ENCODE results near the gene ZKSCAN3. TPM values are rescaled to one million over a fixed set of nuclear protein-coding genes. Genes with fewer than 3 reads are reported as not detected.
"Not testable (repeated sequence)": the region's sequence is repeated elsewhere in the genome, so short reads cannot be mapped to it uniquely, and the experiment has no call there.

ZKSCAN3 gene
- polyA plus RNA-seq, 1 donor from 2014 or later: 14.9 TPM

- Histone ChIP-seq H4K20me1 (ENCODE audit: insufficient read depth) (no peaks in the 10 kb centered on the region), H2AFZ (ENCODE audit: low read depth, low read length) (no peak overlapping the region), H3F3A (ENCODE audit: insufficient read depth, low read length, poor library complexity, severe bottlenecking) (no peaks in the 10 kb centered on the region), H3K79me2 (replicated peaks; ENCODE audit: insufficient read depth, low read length) (peaks cover 25% of the 10 kb centered on the region), H3K9me3 (ENCODE audit: low read length) (no peaks in the 10 kb centered on the region), H3K27ac (ENCODE audit: low read length) (no peak overlapping the region), H3K4me3 (ENCODE audit: low read length) (no peak overlapping the region), H3K27me3 (ENCODE audit: insufficient read depth, low read depth, low read length) (no peaks in the 10 kb centered on the region), H3K9me2 (ENCODE audit: insufficient read depth, low read length) (no peaks in the 10 kb centered on the region), H3K9ac (ENCODE audit: low read length) (no peak overlapping the region), H3K36me3 (ENCODE audit: insufficient read depth, low read length) (no peaks in the 10 kb centered on the region), H3K4me2 (ENCODE audit: low read length) (no peak overlapping the region)
- TF ChIP-seq POLR2AphosphoS5 (IDR thresholded peaks at IDR 0.05): no peak
- TF ChIP-seq SMC3 (conservative IDR thresholded peaks at IDR 0.05; ENCODE audit: poor library complexity): no peak
- no peak for TF ChIP-seq EP300 (conservative IDR thresholded peaks at IDR 0.05; ENCODE audit: poor library complexity, severe bottlenecking)
- TF ChIP-seq EZH2 (IDR thresholded peaks at IDR 0.05; ENCODE audit: borderline replicate concordance, insufficient read depth, low read length, poor library complexity, severe bottlenecking): no peak
- TF ChIP-seq REST (IDR thresholded peaks at IDR 0.05; ENCODE audit: borderline replicate concordance): no peak
- no peak for TF ChIP-seq MXI1 (conservative IDR thresholded peaks at IDR 0.05; ENCODE audit: poor library complexity, severe bottlenecking)
- no peak for TF ChIP-seq TAF1 (IDR thresholded peaks at IDR 0.05; ENCODE audit: low read depth)
- TF ChIP-seq, protein P1, sequence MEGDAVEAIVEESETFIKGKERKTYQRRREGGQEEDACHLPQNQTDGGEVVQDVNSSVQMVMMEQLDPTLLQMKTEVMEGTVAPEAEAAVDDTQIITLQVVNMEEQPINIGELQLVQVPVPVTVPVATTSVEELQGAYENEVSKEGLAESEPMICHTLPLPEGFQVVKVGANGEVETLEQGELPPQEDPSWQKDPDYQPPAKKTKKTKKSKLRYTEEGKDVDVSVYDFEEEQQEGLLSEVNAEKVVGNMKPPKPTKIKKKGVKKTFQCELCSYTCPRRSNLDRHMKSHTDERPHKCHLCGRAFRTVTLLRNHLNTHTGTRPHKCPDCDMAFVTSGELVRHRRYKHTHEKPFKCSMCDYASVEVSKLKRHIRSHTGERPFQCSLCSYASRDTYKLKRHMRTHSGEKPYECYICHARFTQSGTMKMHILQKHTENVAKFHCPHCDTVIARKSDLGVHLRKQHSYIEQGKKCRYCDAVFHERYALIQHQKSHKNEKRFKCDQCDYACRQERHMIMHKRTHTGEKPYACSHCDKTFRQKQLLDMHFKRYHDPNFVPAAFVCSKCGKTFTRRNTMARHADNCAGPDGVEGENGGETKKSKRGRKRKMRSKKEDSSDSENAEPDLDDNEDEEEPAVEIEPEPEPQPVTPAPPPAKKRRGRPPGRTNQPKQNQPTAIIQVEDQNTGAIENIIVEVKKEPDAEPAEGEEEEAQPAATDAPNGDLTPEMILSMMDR (IDR thresholded peaks at IDR 0.05; ENCODE audit: poor library complexity, severe bottlenecking): no peak
- no peak for TF ChIP-seq RAD21 (conservative IDR thresholded peaks at IDR 0.05)
Measured at GRCh38 chr6:28402197-28402596, 52.5 kb downstream of the ZKSCAN3 start.

- H3K27me3 ChIP-seq (ENCODE audit: insufficient read depth, low read depth, low read length); H3K4me2 ChIP-seq (ENCODE audit: low read length); H3K9me3 ChIP-seq (ENCODE audit: low read length); H2AFZ ChIP-seq (ENCODE audit: low read depth, low read length); H4K20me1 ChIP-seq (ENCODE audit: insufficient read depth); H3K36me3 ChIP-seq (ENCODE audit: insufficient read depth, low read length); H3K9ac ChIP-seq (ENCODE audit: low read length); H3K9me2 ChIP-seq (ENCODE audit: insufficient read depth, low read length); H3K4me3 ChIP-seq (ENCODE audit: low read length); H3K27ac ChIP-seq (ENCODE audit: low read length); H3F3A ChIP-seq (ENCODE audit: insufficient read depth, low read length, poor library complexity, severe bottlenecking): not testable (repeated sequence)
- peaks cover 10% of the 10 kb centered on the region for H3K79me2 ChIP-seq (replicated peaks; ENCODE audit: insufficient read depth, low read length)
Measured at GRCh38 chr6:28403923-28404322, 54.2 kb downstream of the ZKSCAN3 start.

- H2AFZ ChIP-seq (ENCODE audit: low read depth, low read length): no peak overlapping the region
- H4K20me1 ChIP-seq (ENCODE audit: insufficient read depth): no peaks in the 10 kb centered on the region
- TF ChIP-seq RAD21 (conservative IDR thresholded peaks at IDR 0.05) (no peak), SMC3 (conservative IDR thresholded peaks at IDR 0.05; ENCODE audit: poor library complexity) (no peak)
- no peaks in the 10 kb centered on the region for H3K79me2 ChIP-seq (replicated peaks; ENCODE audit: insufficient read depth, low read length)
- no peaks in the 10 kb centered on the region for H3K36me3 ChIP-seq (ENCODE audit: insufficient read depth, low read length)
- no peaks in the 10 kb centered on the region for H3F3A ChIP-seq (ENCODE audit: insufficient read depth, low read length, poor library complexity, severe bottlenecking)
- no peaks in the 10 kb centered on the region for H3K9me2 ChIP-seq (ENCODE audit: insufficient read depth, low read length)
- no peaks in the 10 kb centered on the region for H3K9me3 ChIP-seq (ENCODE audit: low read length)
- no peak overlapping the region for H3K4me2 ChIP-seq (ENCODE audit: low read length)
- H3K4me3 ChIP-seq (ENCODE audit: low read length): no peak overlapping the region
- H3K9ac ChIP-seq (ENCODE audit: low read length): no peak overlapping the region
- no peak overlapping the region for H3K27ac ChIP-seq (ENCODE audit: low read length)
- H3K27me3 ChIP-seq (ENCODE audit: insufficient read depth, low read depth, low read length): no peaks in the 10 kb centered on the region
Measured at GRCh38 chr6:28407401-28407800, 57.7 kb downstream of the ZKSCAN3 start.
